CD8-positive, alpha-beta memory T cell (primary cell): ENCODE measurements around the gene ERBB2. TPM values are rescaled to one million over a fixed set of nuclear protein-coding genes. Genes with fewer than 3 reads are reported as not detected.
A peak's percentile ranks its signal among the peaks of the same experiment; 100 is the strongest.
"Not testable (repeated sequence)": the region's sequence is repeated elsewhere in the genome, so short reads cannot be mapped to it uniquely, and the experiment has no call there.

Experiments used
- CTCF ChIA-PET: fragments of 350-600 bp; sonication (Branson Sonifier 250); formaldehyde crosslinking; loops from one replicate; lab custom pipeline; 2021; ENCODE audit warnings: antibody characterized with exemption; lab: Charles Lee
- POLR2A ChIA-PET: fragments of 350-600 bp; sonication (Branson Sonifier 250); formaldehyde crosslinking; loops from one replicate; lab custom pipeline; 2021; ENCODE audit warnings: antibody characterized with exemption; lab: Charles Lee
- DNase-seq, 5 donors: peaks; one replicate each; pipeline versions ENCODE4 v3.0.0 to v3.0.0-alpha.2; 2020 to 2022; ENCODE audit warnings: mixed read lengths in 1 of 5
- H3K27ac ChIP-seq: one replicate; pipeline ENCODE4 v1.7.0; 2013; ENCODE audit warnings: low read depth, mild to moderate bottlenecking, low read length, moderate library complexity
- H3K27me3 ChIP-seq: 2 replicates; pipeline ENCODE4 v1.7.0; 2013; ENCODE audit warnings: low read length, mild to moderate bottlenecking; ENCODE audit not compliant: insufficient read depth, poor library complexity, severe bottlenecking
- H3K36me3 ChIP-seq: 2 replicates; pipeline ENCODE4 v1.7.0; 2013; ENCODE audit warnings: mild to moderate bottlenecking, low read length, moderate library complexity; ENCODE audit not compliant: insufficient read depth
- H3K4me1 ChIP-seq: 2 replicates; pipeline ENCODE4 v1.7.0; 2013; ENCODE audit warnings: mild to moderate bottlenecking, low read length, moderate library complexity; ENCODE audit not compliant: insufficient read depth
- H3K4me3 ChIP-seq: 2 replicates; pipeline ENCODE4 v1.7.0; 2013; ENCODE audit warnings: mild to moderate bottlenecking, low read length
- H3K9me3 ChIP-seq: 2 replicates; pipeline ENCODE4 v1.7.0; 2013; ENCODE audit warnings: mild to moderate bottlenecking, low read length
- H3K27ac Mint-ChIP-seq, 8 donors: one replicate each; pipeline ENCODE4 v1.8.0; 2020 to 2021; ENCODE audit warnings: mixed read lengths in 8 of 8, mild to moderate bottlenecking in 6 of 8, inconsistent platforms in 3 of 8, moderate library complexity in 3 of 8
- H3K27me3 Mint-ChIP-seq, 2 donors: one replicate each; pipeline ENCODE4 v1.8.0; 2020 to 2021; ENCODE audit warnings: mixed read lengths in 2 of 2, mild to moderate bottlenecking in 1 of 2, moderate library complexity in 1 of 2
- H3K36me3 Mint-ChIP-seq, 3 donors: one replicate each; pipeline ENCODE4 v1.8.0; 2020 to 2021; ENCODE audit warnings: mixed read lengths in 3 of 3, inconsistent platforms in 1 of 3, mild to moderate bottlenecking in 1 of 3
- H3K4me1 Mint-ChIP-seq, 3 donors: one replicate each; pipeline ENCODE4 v1.8.0; 2020 to 2021; ENCODE audit warnings: mixed read lengths in 3 of 3, inconsistent platforms in 1 of 3, mild to moderate bottlenecking in 1 of 3
- H3K4me3 Mint-ChIP-seq, 7 donors: one replicate each; pipeline ENCODE4 v1.8.0; 2020 to 2021; ENCODE audit warnings: mixed read lengths in 7 of 7, mild to moderate bottlenecking in 6 of 7, moderate library complexity in 4 of 7, inconsistent platforms in 2 of 7
- H3K9me3 Mint-ChIP-seq, 5 donors: one replicate each; pipeline ENCODE4 v1.8.0; 2020 to 2022; ENCODE audit warnings: mixed read lengths in 5 of 5, mild to moderate bottlenecking in 3 of 5, moderate library complexity in 2 of 5, inconsistent platforms in 1 of 5
- polyA plus RNA-seq: library from polyadenylated mRNA; unstranded; fragments of 300-500 nt; fragmentation: Illumina TruSeq; gene quantifications from one replicate; pipeline ENCODE4 v1.2.3, GENCODE V29; 2021
- total RNA-seq, 2 experiments: library from RNA; stranded (reverse); gene quantifications; one replicate each; pipeline ENCODE4 v1.2.3, GENCODE V29; 2021

Gene ERBB2
- total and polyA plus RNA-seq, 3 experiments from 2014 or later = 2.4 to 3.9 (median 3.6) TPM

GRCh38 chr17:39763051-39763820 is 63.4 kb downstream of the ERBB2 start:
- H3K27me3 Mint-ChIP-seq = no peaks in the 10 kb centered on the region
- H3K4me3 Mint-ChIP-seq = peak overlapping the region in 1 of 7 donors; percentile 37
- Histone ChIP-seq H3K9me3 (no peaks in the 10 kb centered on the region), H3K27ac (no peak overlapping the region), H3K4me3 (no peak overlapping the region), H3K27me3 (no peaks in the 10 kb centered on the region), H3K4me1 (peaks cover 70% of the 10 kb centered on the region), H3K36me3 (peaks cover 36% of the 10 kb centered on the region)
- H3K27ac Mint-ChIP-seq = peak overlapping the region; percentile 14 to 92 (median 66)
- DNase-seq = no peak
- CTCF ChIA-PET = interaction anchor here (1.7 kb wide), 1 partner anchor 10 kb away, joined by 4 read pairs; no protein-coding TSS in a partner anchor
- H3K9me3 Mint-ChIP-seq = no peaks in the 10 kb centered on the region
- POLR2A ChIA-PET = no interaction called here
- H3K36me3 Mint-ChIP-seq = peaks cover 22 to 81% (median 40%) of the 10 kb centered on the region in 3 donors
- H3K4me1 Mint-ChIP-seq = peaks cover 71 to 87% (median 79%) of the 10 kb centered on the region in 3 donors

GRCh38 chr17:39764171-39764570 is 64.3 kb downstream of the ERBB2 start:
- H3K4me3 Mint-ChIP-seq, DNase-seq, H3K27ac ChIP-seq, H3K9me3 Mint-ChIP-seq, H3K9me3 ChIP-seq, H3K4me3 ChIP-seq, H3K27me3 Mint-ChIP-seq, H3K27me3 ChIP-seq: not testable (repeated sequence)
- peaks cover 70% of the 10 kb centered on the region for H3K4me1 ChIP-seq
- Mint-ChIP-seq H3K4me1 (peaks cover 71 to 87% (median 79%) of the 10 kb centered on the region in 3 donors), H3K36me3 (peaks cover 22 to 86% (median 47%) of the 10 kb centered on the region in 3 donors), H3K27ac (peak overlapping the region in 5 of 8 donors; percentile 47 to 99 (median 90))
- peaks cover 36% of the 10 kb centered on the region for H3K36me3 ChIP-seq
- ChIA-PET POLR2A (interaction anchor here (0.7 to 2.0 kb wide), 3 partner anchors 8 to 101 kb away, joined by 5 to 9 read pairs (median 7); no protein-coding TSS in a partner anchor), CTCF (interaction anchor here (1.0 to 1.7 kb wide), 3 partner anchors 11 to 110 kb away, joined by 3 to 4 read pairs (median 3); no protein-coding TSS in a partner anchor)

GRCh38 chr17:39765175-39765574 is 65.3 kb downstream of the ERBB2 start:
- H3K27me3 ChIP-seq = no peaks in the 10 kb centered on the region
- Mint-ChIP-seq H3K9me3 (no peaks in the 10 kb centered on the region), H3K4me3 (peak overlapping the region in 6 of 7 donors; percentile 19 to 98 (median 72)), H3K27me3 (no peaks in the 10 kb centered on the region), H3K36me3 (peaks cover 22 to 84% (median 45%) of the 10 kb centered on the region in 3 donors), H3K27ac (peak overlapping the region; percentile 85 to 99 (median 95)), H3K4me1 (peaks cover 73 to 89% (median 81%) of the 10 kb centered on the region in 3 donors)
- H3K4me1 ChIP-seq = peaks cover 73% of the 10 kb centered on the region
- H3K4me3 ChIP-seq = no peak overlapping the region
- ChIA-PET CTCF (interaction anchor here (1.0 to 1.2 kb wide), 2 partner anchors 15 to 111 kb away, joined by 3 read pairs; no protein-coding TSS in a partner anchor), POLR2A (interaction anchor here (1.0 to 2.0 kb wide), 2 partner anchors 16 to 100 kb away, joined by 7 to 9 read pairs; no protein-coding TSS in a partner anchor)
- no peak overlapping the region for H3K27ac ChIP-seq
- no peaks in the 10 kb centered on the region for H3K9me3 ChIP-seq
- DNase-seq = no peak
- H3K36me3 ChIP-seq = peaks cover 36% of the 10 kb centered on the region

GRCh38 chr17:39765766-39766165 is 65.9 kb downstream of the ERBB2 start:
- Mint-ChIP-seq H3K9me3 (no peaks in the 10 kb centered on the region), H3K27ac (peak overlapping the region in 7 of 8 donors; percentile 85 to 99 (median 97)), H3K27me3 (no peaks in the 10 kb centered on the region), H3K4me3 (peak overlapping the region; percentile 19 to 98 (median 72)), H3K4me1 (peaks cover 79 to 92% (median 85%) of the 10 kb centered on the region in 3 donors), H3K36me3 (peaks cover 22 to 83% (median 45%) of the 10 kb centered on the region in 3 donors)
- Histone ChIP-seq H3K27me3 (no peaks in the 10 kb centered on the region), H3K27ac (no peak overlapping the region), H3K9me3 (no peaks in the 10 kb centered on the region), H3K36me3 (peaks cover 35% of the 10 kb centered on the region), H3K4me3 (no peak overlapping the region), H3K4me1 (peaks cover 75% of the 10 kb centered on the region)
- DNase-seq = no peak
- ChIA-PET POLR2A (interaction anchor here (2.0 kb wide), 1 partner anchor 16 kb away, joined by 9 read pairs; no protein-coding TSS in a partner anchor), CTCF (interaction anchor here (0.7 kb wide), 1 partner anchor 35 kb away, joined by 3 read pairs; the partner anchor contains the start of gene MIEN1)

GRCh38 chr17:39767147-39767546 is 67.3 kb downstream of the ERBB2 start:
- H3K27ac Mint-ChIP-seq = peak overlapping the region; percentile 85 to 99 (median 95)
- H3K4me3 ChIP-seq = no peak overlapping the region
- H3K9me3 ChIP-seq = no peaks in the 10 kb centered on the region
- H3K27me3 ChIP-seq = no peaks in the 10 kb centered on the region
- no peaks in the 10 kb centered on the region for H3K27me3 Mint-ChIP-seq
- peaks cover 84 to 95% (median 93%) of the 10 kb centered on the region in 3 donors for H3K4me1 Mint-ChIP-seq
- CTCF ChIA-PET = interaction anchor here (1.3 kb wide), 1 partner anchor 37 kb away, joined by 3 read pairs; no protein-coding TSS in a partner anchor
- H3K9me3 Mint-ChIP-seq = no peaks in the 10 kb centered on the region
- H3K27ac ChIP-seq = no peak overlapping the region
- POLR2A ChIA-PET = interaction anchor here (0.7 to 1.1 kb wide), 3 partner anchors 8 to 72 kb away, joined by 3 to 4 read pairs (median 3); no protein-coding TSS in a partner anchor
- peaks cover 26 to 85% (median 47%) of the 10 kb centered on the region in 3 donors for H3K36me3 Mint-ChIP-seq
- no peak for DNase-seq
- peaks cover 32% of the 10 kb centered on the region for H3K36me3 ChIP-seq
- peak overlapping the region; percentile 40 to 98 (median 72) for H3K4me3 Mint-ChIP-seq
- H3K4me1 ChIP-seq = peaks cover 87% of the 10 kb centered on the region

GRCh38 chr17:39769974-39770587 is 70.2 kb downstream of the ERBB2 start:
- CTCF ChIA-PET = interaction anchor here (0.7 to 2.1 kb wide), 11 partner anchors 10 to 148 kb away, joined by 3 to 12 read pairs (median 4); partner anchors contain the start of gene IKZF3
- peak; percentile 20 to 83 (median 76) for DNase-seq
- H3K36me3 ChIP-seq = peaks cover 15% of the 10 kb centered on the region
- Mint-ChIP-seq H3K27me3 (no peaks in the 10 kb centered on the region), H3K4me1 (peaks cover 93 to 100% (median 100%) of the 10 kb centered on the region in 3 donors), H3K36me3 (peaks cover 22 to 76% (median 53%) of the 10 kb centered on the region in 3 donors), H3K9me3 (no peaks in the 10 kb centered on the region), H3K27ac (peak overlapping the region; percentile 85 to 99 (median 97)), H3K4me3 (peak overlapping the region; percentile 94 to 99 (median 96))
- POLR2A ChIA-PET = interaction anchor here (0.7 to 2.2 kb wide), 7 partner anchors 10 to 49 kb away, joined by 4 to 21 read pairs (median 5); no protein-coding TSS in a partner anchor
- H3K27me3 ChIP-seq = no peaks in the 10 kb centered on the region
- H3K9me3 ChIP-seq = no peaks in the 10 kb centered on the region
- peaks cover 100% of the 10 kb centered on the region for H3K4me1 ChIP-seq
- peak overlapping the region; percentile 11 for H3K27ac ChIP-seq
- peak overlapping the region; percentile 7 for H3K4me3 ChIP-seq

- Mint-ChIP-seq H3K4me3 (peak overlapping the region; percentile 94 to 99 (median 96)), H3K4me1 (peaks cover 79 to 87% (median 87%) of the 10 kb centered on the region in 3 donors), H3K27me3 (no peaks in the 10 kb centered on the region), H3K27ac (peak overlapping the region; percentile 83 to 99 (median 95)), H3K36me3 (peaks cover 18 to 73% (median 40%) of the 10 kb centered on the region in 3 donors), H3K9me3 (no peaks in the 10 kb centered on the region)
- peak overlapping the region; percentile 26 for H3K4me3 ChIP-seq
- H3K27ac ChIP-seq = peak overlapping the region; percentile 52
- H3K9me3 ChIP-seq = no peaks in the 10 kb centered on the region
- ChIA-PET POLR2A (no interaction called here), CTCF (interaction anchor here (0.9 to 1.0 kb wide), 3 partner anchors 8 to 17 kb away, joined by 3 to 7 read pairs (median 3); no protein-coding TSS in a partner anchor)
- no peaks in the 10 kb centered on the region for H3K36me3 ChIP-seq
- H3K27me3 ChIP-seq = no peaks in the 10 kb centered on the region
- peaks cover 90% of the 10 kb centered on the region for H3K4me1 ChIP-seq
- DNase-seq = peak in 1 of 5 donors; percentile 27
These were observed 72.6 kb downstream of the ERBB2 start for GRCh38 chr17:39772415-39772814.
